HUDEP-2 (cell line): Measurements from ENCODE around the gene FBLN7.
"Not testable (repeated sequence)": the region's sequence is repeated elsewhere in the genome, so short reads cannot be mapped to it uniquely, and the experiment has no call there.

Experiments used
- DNase-seq, 76 experiments: peaks; one replicate each; lab custom pipeline; 2025; ENCODE audit not compliant: unreplicated experiment in 76 of 76; lab: John Stamatoyannopoulos, UW

FBLN7 gene

DNA sequence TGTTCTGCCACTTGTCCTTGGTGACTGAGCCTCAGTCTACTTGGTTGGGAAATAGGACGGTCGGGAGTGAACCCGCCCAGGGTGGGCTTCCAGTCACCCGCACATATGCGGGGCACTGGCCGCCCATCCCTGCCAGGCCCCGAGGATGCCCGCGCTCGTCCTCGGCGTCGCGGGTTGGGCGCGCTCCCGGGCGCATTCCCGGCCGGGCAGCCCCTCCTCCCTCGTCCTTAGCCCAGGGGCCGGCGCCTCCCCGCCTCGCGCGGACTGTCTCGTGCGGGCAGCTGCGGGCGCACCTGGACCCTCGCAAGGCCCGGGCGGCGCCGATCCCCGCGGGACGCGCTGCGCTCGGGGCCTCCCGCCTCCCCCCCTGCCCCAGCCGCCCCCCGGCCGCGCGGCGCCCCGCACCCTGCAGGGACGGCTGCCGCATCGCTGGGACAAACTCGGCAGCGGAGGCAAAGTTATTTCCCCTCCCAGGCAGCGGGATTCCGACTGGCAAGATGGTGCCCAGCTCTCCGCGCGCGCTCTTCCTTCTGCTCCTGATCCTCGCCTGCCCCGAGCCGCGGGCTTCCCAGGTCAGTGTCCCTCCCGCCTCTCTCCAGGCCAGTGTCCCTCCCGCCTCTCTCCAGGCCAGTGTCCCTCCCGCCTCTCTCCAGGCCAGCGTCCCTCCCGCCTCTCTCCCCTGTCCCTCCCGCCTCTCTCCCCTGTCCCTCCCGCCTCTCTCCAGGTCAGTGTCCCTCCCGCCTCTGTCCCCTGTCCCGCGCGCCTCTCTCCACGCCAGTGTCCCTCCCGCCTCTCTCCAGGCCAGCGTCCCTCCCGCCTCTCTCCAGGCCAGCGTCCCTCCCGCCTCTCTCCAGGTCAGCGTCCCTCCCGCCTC is at the start of gene FBLN7:
TSS of gene FBLN7 (plus strand) at position 227 of the 874 bp plus-strand sequence. CDS start at position 498, 271 bp downstream.
- DNase-seq, result no peak

DNA sequence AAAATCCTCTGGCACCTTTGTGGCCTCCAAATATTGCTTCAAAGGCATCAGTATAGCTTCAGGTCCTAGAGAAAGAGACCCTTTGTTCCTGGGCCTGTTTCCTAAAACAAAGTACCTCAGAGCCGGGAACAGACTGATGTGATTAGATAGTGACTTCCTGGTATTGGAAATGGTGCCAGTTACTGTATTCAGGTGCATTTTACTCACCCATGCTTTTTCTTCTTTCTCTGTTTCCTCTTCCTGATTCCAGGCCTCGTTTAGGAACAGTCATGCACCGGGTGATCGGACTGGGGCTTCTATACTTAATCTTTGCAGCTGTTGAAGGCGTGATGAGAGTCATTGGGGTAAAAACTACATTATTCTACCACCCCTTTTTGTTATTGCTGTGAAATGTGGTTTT is 48.8 kb upstream of the FBLN7 start:
- DNase-seq, result no peak

GRCh38 chr2:112092286-112093041 is 45.7 kb upstream of the FBLN7 start:
- DNase-seq, result no peak

DNA sequence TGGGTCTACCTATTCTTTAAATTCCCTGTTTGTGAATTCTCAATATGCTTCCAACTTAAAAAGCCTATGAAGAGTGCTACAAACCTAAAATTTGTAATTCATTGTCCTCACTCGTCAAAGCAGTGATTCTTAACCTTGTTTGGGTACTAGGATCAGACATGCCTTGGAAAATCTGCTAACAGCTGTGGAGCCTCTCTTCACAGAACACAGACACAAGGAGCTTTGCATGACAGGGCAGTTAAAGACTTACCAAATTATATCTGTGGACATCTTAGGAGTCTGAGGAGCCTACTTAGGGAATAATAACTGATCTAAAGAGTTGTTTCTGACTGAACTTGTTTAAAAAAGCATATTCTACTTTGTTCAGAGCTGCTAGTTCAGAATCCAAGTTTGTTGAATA is 45.0 kb upstream of the FBLN7 start:
- no peak for DNase-seq

DNA sequence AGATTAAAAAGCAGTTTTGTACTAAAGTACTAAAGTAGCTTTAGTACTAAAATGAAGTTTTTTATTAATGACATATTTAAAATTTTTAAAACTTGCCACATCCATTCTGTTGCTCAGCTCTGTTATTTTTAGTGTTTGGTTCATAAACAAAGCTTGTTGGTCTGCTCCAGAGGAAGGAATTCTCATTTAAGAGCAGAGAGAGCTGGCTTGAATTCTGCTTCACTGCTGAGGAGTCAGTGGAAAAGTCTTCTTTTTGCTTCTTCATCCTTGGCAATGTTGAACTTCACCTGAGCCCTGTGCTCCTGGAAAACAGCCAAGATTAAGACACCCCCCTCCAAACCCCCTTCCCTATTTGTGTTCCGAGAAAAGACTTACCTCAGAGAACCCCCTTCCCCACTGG is 42.5 kb upstream of the FBLN7 start:
- no peak for DNase-seq

DNA sequence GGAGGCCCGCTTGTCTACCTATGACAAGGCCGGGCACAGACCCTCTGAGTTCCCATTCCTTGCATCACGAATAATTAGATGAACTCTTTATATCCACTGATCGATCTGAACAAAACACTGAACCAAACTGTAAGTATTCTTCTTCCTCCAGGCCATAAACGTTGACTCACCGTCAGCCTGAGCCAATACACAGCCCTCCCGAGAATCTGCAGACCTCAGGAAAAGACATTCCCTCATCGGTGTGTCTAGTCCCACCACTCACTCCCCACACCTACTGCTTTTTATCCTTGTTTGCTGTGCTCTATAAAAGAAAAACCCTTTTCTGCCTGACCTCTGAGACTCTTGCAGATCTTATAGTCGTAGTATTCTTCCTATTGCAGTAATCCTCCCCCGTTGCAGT is 42.1 kb upstream of the FBLN7 start:
- DNase-seq, result no peak

DNA sequence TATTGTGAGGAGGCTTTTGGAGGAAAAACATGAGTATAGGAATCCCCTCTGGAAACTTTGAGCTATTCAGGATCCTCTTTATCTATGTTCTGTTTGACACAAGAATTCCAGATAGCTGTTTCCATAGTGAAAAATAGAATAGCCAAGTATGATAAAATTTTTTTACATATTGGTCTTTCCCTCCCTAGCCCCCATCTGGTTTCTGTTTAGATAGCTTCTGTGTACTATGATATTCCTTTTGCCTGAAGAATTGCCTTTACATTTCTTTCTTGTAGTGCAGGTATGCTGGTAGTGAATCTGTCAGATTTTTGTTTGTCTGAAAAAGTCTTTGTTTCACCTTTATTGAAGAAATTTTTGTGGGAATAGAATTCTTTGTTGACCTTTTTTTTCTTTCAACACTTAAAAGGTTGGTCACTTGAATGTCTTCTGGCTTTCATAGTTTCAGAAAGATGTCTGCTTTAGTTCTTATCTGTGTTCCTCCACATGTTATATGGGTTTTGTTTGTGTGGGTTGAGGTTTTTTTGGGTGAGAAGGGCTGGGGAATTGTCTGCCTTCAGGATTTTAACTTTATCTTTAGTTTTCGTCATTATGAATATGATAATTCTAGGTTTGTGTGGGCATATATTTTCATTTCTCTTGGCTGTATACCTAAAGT is 29.9 kb upstream of the FBLN7 start:
- peak in 9 of 76 experiments; percentile 0 to 38 (median 16) for DNase-seq

- no peak for DNase-seq
Observed at GRCh38 chr2:112109278-112109677, 28.9 kb upstream of the FBLN7 start.

- no peak for DNase-seq
Observed at GRCh38 chr2:112110966-112111365, 27.2 kb upstream of the FBLN7 start.

GRCh38 chr2:112113354-112113753 is 24.8 kb upstream of the FBLN7 start:
- DNase-seq, result not testable (repeated sequence)

DNA sequence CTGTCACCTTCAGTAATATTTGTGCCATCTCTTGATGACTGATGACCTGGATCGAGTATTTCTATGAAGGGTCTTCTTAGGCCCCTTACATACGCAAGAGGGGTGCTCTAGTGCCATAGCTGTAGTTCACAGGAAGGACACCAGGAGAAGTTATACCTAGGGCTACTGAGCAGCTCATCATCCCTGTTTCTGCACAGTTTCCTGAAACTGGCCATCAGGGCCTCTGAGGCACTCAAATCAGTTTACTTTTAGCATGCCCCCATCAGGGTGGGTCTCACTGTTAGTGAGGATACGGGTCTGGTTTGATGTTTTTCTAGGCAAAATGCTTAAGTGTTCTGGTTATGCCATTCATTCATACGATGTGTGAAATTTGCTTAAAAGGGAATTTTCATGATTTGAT is 20.0 kb upstream of the FBLN7 start:
- no peak for DNase-seq

- DNase-seq, result peak in 28 of 76 experiments; percentile 2 to 43 (median 16)
Observed at GRCh38 chr2:112121682-112122254, 16.4 kb upstream of the FBLN7 start.

DNA sequence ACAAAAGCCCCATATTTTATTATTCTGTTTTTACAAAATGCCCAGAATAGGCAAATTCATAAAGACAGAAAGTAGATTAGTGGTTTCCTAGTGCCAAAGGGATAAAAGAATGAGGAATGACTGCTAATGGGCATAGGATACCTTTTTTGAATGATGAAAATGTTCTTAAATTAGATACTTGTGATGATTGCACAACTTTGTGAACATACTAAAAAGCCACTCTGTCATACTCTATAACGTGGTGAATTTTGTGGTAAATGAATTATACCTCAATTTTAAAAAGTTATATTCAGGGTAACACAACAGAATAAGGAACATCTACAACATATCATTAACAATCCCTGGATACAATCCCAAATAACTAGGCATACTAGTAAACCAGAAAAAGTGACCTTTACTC is 9.1 kb upstream of the FBLN7 start:
- DNase-seq, result no peak

DNA sequence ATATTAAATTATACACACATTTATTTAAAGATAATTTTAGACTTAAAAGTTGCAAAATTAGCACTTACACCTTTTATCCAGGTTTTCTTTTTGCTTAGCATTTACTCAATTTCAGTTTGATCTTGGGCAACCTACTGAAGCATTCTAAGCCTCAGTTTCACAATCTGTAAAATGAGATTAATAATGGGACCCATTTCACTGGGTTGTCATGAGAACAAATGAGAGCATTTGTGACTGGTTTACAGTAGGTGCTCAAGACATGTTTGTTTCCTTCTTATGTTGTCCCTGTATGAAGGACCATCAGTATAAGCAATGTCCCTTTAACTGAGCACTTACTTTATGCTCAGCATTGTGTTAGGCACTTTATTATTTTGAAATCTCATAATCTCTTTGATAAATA is 4.8 kb upstream of the FBLN7 start:
- DNase-seq, result no peak

DNA sequence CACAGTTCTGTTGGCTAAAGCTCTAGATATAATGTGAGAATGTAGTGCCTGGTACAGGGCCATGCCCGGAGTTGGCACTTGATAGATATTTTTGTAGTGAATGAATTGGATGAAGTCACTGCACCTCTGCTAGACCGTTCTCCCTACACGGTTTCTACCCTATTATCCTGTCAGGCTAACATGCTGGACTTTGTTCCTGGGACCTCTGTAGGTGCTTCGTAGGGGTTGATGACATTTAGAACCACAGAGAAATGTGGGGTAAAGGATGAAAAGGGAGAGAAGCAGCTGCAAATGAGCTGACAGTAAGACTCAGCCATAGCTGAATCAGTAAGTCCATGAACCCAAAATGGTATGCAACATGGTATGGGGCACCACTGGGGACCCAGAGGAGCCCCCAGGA is 4.1 kb upstream of the FBLN7 start:
- DNase-seq, result no peak

GRCh38 chr2:112136096-112136495 is 2.1 kb upstream of the FBLN7 start:
- no peak for DNase-seq

DNA sequence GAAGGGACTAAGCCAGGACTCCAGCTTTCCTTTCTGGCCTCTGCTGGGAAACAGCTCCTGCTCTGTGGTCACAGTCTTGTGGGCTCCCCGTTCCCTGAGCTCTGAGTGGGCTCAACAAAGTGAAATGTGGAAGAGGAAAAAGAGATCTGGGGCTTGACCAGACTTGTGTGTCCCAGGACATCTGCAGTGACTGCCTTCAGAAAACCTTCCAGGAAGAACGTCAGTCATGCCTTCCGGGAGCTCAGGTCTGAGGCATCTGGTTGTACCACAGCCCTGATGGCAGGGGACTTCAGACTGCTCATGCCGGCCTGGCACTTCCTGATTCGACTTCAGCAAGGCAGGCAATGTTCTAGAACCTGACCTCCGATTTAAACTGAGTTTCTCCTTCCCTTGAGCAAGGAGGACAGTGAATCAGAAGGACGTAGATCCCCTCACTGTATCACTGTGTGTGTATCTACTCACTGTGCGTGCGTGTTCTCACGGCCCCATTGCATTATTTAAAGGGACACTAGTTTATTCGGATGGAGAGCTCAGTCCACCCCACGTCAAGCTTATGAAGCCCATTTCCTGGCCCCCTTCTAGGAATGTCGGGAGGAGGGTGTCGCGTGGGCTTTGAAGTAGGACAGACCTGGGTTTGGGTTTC is 548 bp upstream of the FBLN7 start:
- DNase-seq, result no peak

DNA sequence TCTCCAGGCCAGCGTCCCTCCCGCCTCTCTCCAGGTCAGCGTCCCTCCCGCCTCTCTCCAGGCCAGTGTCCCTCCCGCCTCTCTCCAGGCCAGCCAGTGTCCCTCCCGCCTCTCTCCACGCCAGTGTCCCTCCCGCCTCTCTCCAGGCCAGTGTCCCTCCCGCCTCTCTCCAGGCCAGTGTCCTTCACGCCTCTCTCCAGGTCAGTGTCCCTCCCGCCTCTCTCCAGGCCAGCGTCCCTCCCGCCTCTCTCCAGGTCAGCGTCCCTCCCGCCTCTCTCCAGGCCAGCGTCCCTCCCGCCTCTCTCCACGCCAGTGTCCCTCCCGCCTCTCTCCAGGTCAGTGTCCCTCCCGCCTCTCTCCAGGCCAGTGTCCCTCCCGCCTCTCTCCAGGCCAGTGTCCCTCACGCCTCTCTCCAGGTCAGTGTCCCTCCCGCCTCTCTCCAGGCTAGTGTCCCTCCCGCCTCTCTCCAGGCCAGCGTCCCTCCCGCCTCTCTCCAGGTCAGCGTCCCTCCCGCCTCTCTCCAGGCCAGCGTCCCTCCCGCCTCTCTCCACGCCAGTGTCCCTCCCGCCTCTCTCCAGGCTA is 939 bp downstream of the FBLN7 start:
- not testable (repeated sequence) for DNase-seq

DNA sequence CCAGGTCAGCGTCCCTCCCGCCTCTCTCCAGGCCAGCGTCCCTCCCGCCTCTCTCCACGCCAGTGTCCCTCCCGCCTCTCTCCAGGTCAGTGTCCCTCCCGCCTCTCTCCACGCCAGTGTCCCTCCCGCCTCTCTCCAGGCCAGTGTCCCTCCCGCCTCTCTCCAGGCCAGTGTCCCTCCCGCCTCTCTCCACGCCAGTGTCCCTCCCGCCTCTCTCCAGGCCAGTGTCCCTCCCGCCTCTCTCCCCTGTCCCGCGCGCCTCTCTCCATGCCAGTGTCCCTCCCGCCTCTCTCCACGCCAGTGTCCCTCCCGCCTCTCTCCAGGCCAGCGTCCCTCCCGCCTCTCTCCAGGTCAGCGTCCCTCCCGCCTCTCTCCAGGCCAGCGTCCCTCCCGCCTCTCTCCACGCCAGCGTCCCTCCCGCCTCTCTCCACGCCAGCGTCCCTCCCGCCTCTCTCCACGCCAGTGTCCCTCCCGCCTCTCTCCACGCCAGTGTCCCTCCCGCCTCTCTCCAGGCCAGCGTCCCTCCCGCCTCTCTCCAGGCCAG is 1.5 kb downstream of the FBLN7 start:
- DNase-seq, result not testable (repeated sequence)
